GM08714 (cell line): ENCODE data around the gene PCP2.
A peak's percentile ranks its signal among the peaks of the same experiment; 100 is the strongest.

Source experiments
- H3K4me3 ChIP-seq: fragments of 200-500 bp; sonication (Bioruptor generic); 2 replicates; pipeline ENCODE4 v1.5.1; 2014; ENCODE audit warnings: mild to moderate bottlenecking, low read length, inconsistent platforms
- ZNF274 ChIP-seq: IDR thresholded peaks from 2 replicates; pipeline ENCODE4 v1.6.1; 2012; ENCODE audit warnings: mild to moderate bottlenecking, low read depth, low read length

PCP2 gene

GRCh38 chr19:7596211-7596937 lies 37.1 kb downstream of the PCP2 start:
- H3K4me3 ChIP-seq: peak overlapping the region; percentile 66
- TF ChIP-seq ZNF274: no peak

GRCh38 chr19:7595466-7596133 lies 37.9 kb downstream of the PCP2 start, which contains the start of gene CAMSAP3:
Gene CAMSAP3 (plus strand): TSS chr19:7595863. CDS start chr19:7596003, 140 bp downstream.
- TF ChIP-seq ZNF274: no peak
- peak within 1 kb of the TSS; percentile 70 for H3K4me3 ChIP-seq

- no peak overlapping the region for H3K4me3 ChIP-seq
- TF ChIP-seq ZNF274: no peak
These were observed 43.3 kb downstream of the PCP2 start for GRCh38 chr19:7590256-7590655.

GRCh38 chr19:7589822-7590221 lies 43.7 kb downstream of the PCP2 start:
- no peak for TF ChIP-seq ZNF274
- H3K4me3 ChIP-seq: no peak overlapping the region

GRCh38 chr19:7582446-7582845 lies 51.1 kb downstream of the PCP2 start:
- no peak overlapping the region for H3K4me3 ChIP-seq
- TF ChIP-seq ZNF274: no peak
